WTC11 (cell line): ENCODE measurements around the gene SENP5. TPM values are rescaled to one million over a fixed set of nuclear protein-coding genes. Genes with fewer than 3 reads are reported as not detected.

ENCODE experiments used
- ATAC-seq: fragments of 200-7000 bp; cut with Tn5 transposase; 2 replicates; pipeline ENCODE4 v1.10.0; 2021; ENCODE audit warnings: mild to moderate bottlenecking, moderate library complexity
- CTCF ChIA-PET: fragments of 300-600 bp; sonication (Branson Sonifier 250); formaldehyde crosslinking; loops from one replicate; lab custom pipeline; 2021; ENCODE audit warnings: antibody characterized with exemption; lab: Charles Lee
- POLR2A ChIA-PET: fragments of 350-600 bp; sonication (Branson Sonifier 250); formaldehyde crosslinking; loops from one replicate; lab custom pipeline; 2021; ENCODE audit warnings: antibody characterized with exemption; lab: Charles Lee
- DNase-seq: peaks from one replicate; pipeline ENCODE4 v3.0.0; 2021; ENCODE audit warnings: low spot score
- H3K27ac Mint-ChIP-seq: 2 replicates; pipeline ENCODE4 v1.8.0; 2021; ENCODE audit warnings: mixed read lengths
- H3K27me3 Mint-ChIP-seq: 2 replicates; pipeline ENCODE4 v1.8.0; 2021; ENCODE audit warnings: low read depth, mild to moderate bottlenecking, moderate library complexity, mixed read lengths
- H3K36me3 Mint-ChIP-seq: 2 replicates; pipeline ENCODE4 v1.8.0; 2021; ENCODE audit warnings: mixed read lengths
- H3K4me1 Mint-ChIP-seq: 2 replicates; pipeline ENCODE4 v1.8.0; 2022; ENCODE audit warnings: mixed read lengths
- H3K4me3 Mint-ChIP-seq: 2 replicates; pipeline ENCODE4 v1.8.0; 2021; ENCODE audit warnings: mild to moderate bottlenecking, moderate library complexity, mixed read lengths
- H3K9me3 Mint-ChIP-seq: 2 replicates; pipeline ENCODE4 v1.8.0; 2021; ENCODE audit warnings: mixed read lengths
- ELF4 ChIP-seq: sonication (generic); formaldehyde crosslinking; IDR thresholded peaks from 2 replicates; pipeline ENCODE4 v1.8.1; 2022; ENCODE audit warnings: low read depth, mild to moderate bottlenecking, moderate library complexity, missing genetic modification reagents
- ETV6 ChIP-seq: sonication (generic); formaldehyde crosslinking; IDR thresholded peaks from 2 replicates; pipeline ENCODE4 v1.8.1; 2022; ENCODE audit warnings: mild to moderate bottlenecking, missing genetic modification reagents
- GTF2I ChIP-seq: fragments of 250-450 bp; sonication (Bioruptor Pico); conservative IDR thresholded peaks from 2 replicates; pipeline ENCODE4 v1.4.0; 2021; ENCODE audit warnings: mild to moderate bottlenecking
- JAZF1 ChIP-seq: fragments of 250-450 bp; sonication (Bioruptor Pico); IDR thresholded peaks from 2 replicates; pipeline ENCODE4 v1.9.0; 2021; ENCODE audit warnings: moderate library complexity, mild to moderate bottlenecking, inconsistent platforms
- NR1H2 ChIP-seq: sonication (generic); formaldehyde crosslinking; IDR thresholded peaks from 2 replicates; pipeline ENCODE4 v1.9.0; 2021; ENCODE audit warnings: mild to moderate bottlenecking, moderate library complexity, missing genetic modification reagents
- ZNF121 ChIP-seq: sonication (generic); formaldehyde crosslinking; IDR thresholded peaks from 2 replicates; pipeline ENCODE4 v1.8.0; 2023; ENCODE audit warnings: missing genetic modification reagents
- ZNF232 ChIP-seq: sonication (generic); formaldehyde crosslinking; IDR thresholded peaks from 2 replicates; pipeline ENCODE4 v1.8.0; 2022; ENCODE audit warnings: mild to moderate bottlenecking, missing genetic modification reagents
- ZNF263 ChIP-seq: sonication (generic); formaldehyde crosslinking; IDR thresholded peaks from 2 replicates; pipeline ENCODE4 v1.8.1; 2022; ENCODE audit warnings: low read depth, mild to moderate bottlenecking, moderate library complexity, missing genetic modification reagents
- ZNF317 ChIP-seq: sonication (generic); formaldehyde crosslinking; IDR thresholded peaks from 2 replicates; pipeline ENCODE4 v1.8.1; 2023; ENCODE audit warnings: low read depth, mild to moderate bottlenecking, moderate library complexity, missing genetic modification reagents, borderline replicate concordance
- ZNF416 ChIP-seq: fragments of 250-450 bp; sonication (Bioruptor Pico); IDR thresholded peaks from 2 replicates; pipeline ENCODE4 v1.9.0; 2021; ENCODE audit warnings: mild to moderate bottlenecking, inconsistent platforms
- total RNA-seq: library from RNA; stranded (reverse); gene quantifications from 3 replicates; pipeline ENCODE4 v1.2.3, GENCODE V29; 2021
- TF ChIP-seq, protein P1 (sequence below): sonication (generic); formaldehyde crosslinking; conservative IDR thresholded peaks from 2 replicates; pipeline ENCODE4 v1.8.1; 2023; ENCODE audit warnings: mild to moderate bottlenecking, low read depth, missing genetic modification reagents, moderate library complexity
- TF ChIP-seq, protein P2 (sequence below): sonication (generic); formaldehyde crosslinking; IDR thresholded peaks from 2 replicates; pipeline ENCODE4 v1.8.0; 2022; ENCODE audit warnings: mild to moderate bottlenecking, missing genetic modification reagents
- TF ChIP-seq, protein P3 (sequence below): fragments of 250-450 bp; sonication (Bioruptor Pico); IDR thresholded peaks from 2 replicates; pipeline ENCODE4 v1.9.0; 2021; ENCODE audit warnings: mild to moderate bottlenecking
- TF ChIP-seq, protein P4 (sequence below): sonication (generic); formaldehyde crosslinking; IDR thresholded peaks from 2 replicates; pipeline ENCODE4 v1.8.1; 2022; ENCODE audit warnings: low read depth, mild to moderate bottlenecking, moderate library complexity, missing genetic modification reagents, borderline replicate concordance
- TF ChIP-seq, protein P5 (sequence below): sonication (generic); formaldehyde crosslinking; IDR thresholded peaks from 2 replicates; pipeline ENCODE4 v1.8.1; 2022; ENCODE audit warnings: missing genetic modification reagents, borderline replicate concordance
- TF ChIP-seq, protein P6 (sequence below): fragments of 250-450 bp; sonication (Bioruptor Pico); IDR thresholded peaks from 2 replicates; pipeline ENCODE4 v1.8.0; 2021; ENCODE audit warnings: mild to moderate bottlenecking
- TF ChIP-seq, protein P7 (sequence below): sonication (generic); formaldehyde crosslinking; IDR thresholded peaks from 2 replicates; pipeline ENCODE4 v1.8.0; 2023; ENCODE audit warnings: missing genetic modification reagents

Gene SENP5
- total RNA-seq, 1 experiment from 2014 or later = 30.8 TPM

DNA sequence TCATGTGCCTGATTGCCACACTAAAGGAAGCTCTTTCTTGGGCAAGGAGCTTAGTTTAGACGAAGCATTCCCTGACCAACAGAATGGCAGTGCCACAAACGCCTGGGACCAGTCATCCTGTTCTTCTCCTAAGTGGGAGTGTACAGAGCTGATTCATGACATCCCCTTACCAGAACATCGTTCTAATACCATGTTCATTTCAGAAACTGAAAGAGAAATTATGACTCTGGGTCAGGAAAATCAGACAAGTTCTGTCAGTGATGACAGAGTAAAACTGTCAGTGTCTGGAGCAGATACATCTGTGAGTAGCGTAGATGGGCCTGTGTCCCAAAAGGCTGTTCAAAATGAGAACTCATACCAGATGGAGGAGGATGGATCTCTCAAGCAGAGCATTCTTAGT, 18.4 kb downstream of the SENP5 start:
- H3K9me3 Mint-ChIP-seq = no peaks in the 10 kb centered on the region

DNA sequence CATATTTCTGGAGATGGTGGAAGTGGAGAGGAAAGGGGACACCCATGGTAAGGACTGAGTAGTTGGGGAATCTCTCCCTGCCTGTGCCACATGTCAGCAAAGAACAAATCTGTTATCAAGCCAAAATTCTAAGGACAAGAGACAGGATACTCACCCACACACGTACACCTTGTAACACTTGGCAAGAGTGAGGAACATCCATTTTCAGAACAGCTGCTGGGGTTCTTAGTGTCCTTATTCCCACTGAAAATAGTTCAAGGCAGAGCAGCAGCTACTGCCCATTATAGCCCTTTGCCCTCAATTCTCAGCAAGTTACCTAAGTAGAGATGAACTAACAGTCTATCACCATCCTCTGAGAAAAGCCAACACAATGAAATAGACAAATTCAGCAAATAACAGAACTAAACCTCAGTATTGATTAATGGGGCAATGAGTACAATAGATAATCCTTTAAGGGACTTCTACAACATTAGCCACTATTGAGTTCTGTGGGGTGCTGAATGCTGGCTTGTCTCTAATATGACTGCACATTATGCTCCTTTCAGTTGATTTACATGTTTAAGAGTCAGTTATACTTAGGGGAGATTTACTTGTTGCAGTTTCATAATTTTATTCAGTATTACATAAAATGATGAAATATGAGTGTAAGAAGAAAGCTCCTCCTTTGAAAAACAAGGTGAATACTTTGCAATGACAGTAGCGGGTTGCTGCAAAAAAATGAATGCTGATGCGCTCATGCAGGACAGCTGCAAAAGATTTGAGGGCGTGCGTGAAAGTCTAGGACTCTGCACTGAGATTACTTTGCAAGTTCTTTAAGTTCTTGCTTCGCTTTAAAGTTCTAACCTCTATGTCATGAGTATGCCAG, 22.4 kb downstream of the SENP5 start:
- H3K27me3 Mint-ChIP-seq = no peaks in the 10 kb centered on the region
- ATAC-seq (no peak), DNase-seq (no peak)
- H3K9me3 Mint-ChIP-seq = no peaks in the 10 kb centered on the region
- ChIA-PET CTCF (no interaction called here), POLR2A (no interaction called here)
- TF ChIP-seq, protein P1, sequence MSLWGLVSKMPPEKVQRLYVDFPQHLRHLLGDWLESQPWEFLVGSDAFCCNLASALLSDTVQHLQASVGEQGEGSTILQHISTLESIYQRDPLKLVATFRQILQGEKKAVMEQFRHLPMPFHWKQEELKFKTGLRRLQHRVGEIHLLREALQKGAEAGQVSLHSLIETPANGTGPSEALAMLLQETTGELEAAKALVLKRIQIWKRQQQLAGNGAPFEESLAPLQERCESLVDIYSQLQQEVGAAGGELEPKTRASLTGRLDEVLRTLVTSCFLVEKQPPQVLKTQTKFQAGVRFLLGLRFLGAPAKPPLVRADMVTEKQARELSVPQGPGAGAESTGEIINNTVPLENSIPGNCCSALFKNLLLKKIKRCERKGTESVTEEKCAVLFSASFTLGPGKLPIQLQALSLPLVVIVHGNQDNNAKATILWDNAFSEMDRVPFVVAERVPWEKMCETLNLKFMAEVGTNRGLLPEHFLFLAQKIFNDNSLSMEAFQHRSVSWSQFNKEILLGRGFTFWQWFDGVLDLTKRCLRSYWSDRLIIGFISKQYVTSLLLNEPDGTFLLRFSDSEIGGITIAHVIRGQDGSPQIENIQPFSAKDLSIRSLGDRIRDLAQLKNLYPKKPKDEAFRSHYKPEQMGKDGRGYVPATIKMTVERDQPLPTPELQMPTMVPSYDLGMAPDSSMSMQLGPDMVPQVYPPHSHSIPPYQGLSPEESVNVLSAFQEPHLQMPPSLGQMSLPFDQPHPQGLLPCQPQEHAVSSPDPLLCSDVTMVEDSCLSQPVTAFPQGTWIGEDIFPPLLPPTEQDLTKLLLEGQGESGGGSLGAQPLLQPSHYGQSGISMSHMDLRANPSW (CRISPR knock-in tag) = no peak
- TF ChIP-seq ETV6 (CRISPR knock-in tag) (no peak), ELF4 (CRISPR knock-in tag) (no peak), ZNF121 (no peak)
- TF ChIP-seq, protein P2, sequence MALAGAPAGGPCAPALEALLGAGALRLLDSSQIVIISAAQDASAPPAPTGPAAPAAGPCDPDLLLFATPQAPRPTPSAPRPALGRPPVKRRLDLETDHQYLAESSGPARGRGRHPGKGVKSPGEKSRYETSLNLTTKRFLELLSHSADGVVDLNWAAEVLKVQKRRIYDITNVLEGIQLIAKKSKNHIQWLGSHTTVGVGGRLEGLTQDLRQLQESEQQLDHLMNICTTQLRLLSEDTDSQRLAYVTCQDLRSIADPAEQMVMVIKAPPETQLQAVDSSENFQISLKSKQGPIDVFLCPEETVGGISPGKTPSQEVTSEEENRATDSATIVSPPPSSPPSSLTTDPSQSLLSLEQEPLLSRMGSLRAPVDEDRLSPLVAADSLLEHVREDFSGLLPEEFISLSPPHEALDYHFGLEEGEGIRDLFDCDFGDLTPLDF (CRISPR knock-in tag) = no peak
- TF ChIP-seq, protein P3, sequence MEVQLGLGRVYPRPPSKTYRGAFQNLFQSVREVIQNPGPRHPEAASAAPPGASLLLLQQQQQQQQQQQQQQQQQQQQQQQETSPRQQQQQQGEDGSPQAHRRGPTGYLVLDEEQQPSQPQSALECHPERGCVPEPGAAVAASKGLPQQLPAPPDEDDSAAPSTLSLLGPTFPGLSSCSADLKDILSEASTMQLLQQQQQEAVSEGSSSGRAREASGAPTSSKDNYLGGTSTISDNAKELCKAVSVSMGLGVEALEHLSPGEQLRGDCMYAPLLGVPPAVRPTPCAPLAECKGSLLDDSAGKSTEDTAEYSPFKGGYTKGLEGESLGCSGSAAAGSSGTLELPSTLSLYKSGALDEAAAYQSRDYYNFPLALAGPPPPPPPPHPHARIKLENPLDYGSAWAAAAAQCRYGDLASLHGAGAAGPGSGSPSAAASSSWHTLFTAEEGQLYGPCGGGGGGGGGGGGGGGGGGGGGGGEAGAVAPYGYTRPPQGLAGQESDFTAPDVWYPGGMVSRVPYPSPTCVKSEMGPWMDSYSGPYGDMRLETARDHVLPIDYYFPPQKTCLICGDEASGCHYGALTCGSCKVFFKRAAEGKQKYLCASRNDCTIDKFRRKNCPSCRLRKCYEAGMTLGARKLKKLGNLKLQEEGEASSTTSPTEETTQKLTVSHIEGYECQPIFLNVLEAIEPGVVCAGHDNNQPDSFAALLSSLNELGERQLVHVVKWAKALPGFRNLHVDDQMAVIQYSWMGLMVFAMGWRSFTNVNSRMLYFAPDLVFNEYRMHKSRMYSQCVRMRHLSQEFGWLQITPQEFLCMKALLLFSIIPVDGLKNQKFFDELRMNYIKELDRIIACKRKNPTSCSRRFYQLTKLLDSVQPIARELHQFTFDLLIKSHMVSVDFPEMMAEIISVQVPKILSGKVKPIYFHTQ = no peak
- TF ChIP-seq, protein P4, sequence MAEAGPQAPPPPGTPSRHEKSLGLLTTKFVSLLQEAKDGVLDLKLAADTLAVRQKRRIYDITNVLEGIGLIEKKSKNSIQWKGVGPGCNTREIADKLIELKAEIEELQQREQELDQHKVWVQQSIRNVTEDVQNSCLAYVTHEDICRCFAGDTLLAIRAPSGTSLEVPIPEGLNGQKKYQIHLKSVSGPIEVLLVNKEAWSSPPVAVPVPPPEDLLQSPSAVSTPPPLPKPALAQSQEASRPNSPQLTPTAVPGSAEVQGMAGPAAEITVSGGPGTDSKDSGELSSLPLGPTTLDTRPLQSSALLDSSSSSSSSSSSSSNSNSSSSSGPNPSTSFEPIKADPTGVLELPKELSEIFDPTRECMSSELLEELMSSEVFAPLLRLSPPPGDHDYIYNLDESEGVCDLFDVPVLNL (CRISPR knock-in tag) = no peak
- H3K4me3 Mint-ChIP-seq = no peak overlapping the region
- H3K36me3 Mint-ChIP-seq = peaks cover 13% of the 10 kb centered on the region
- no peak overlapping the region for H3K27ac Mint-ChIP-seq
- H3K4me1 Mint-ChIP-seq = no peaks in the 10 kb centered on the region

More for the DNA sequence above, 18.4 kb downstream of the SENP5 start:
- ChIA-PET CTCF (no interaction called here), POLR2A (no interaction called here)
- Mint-ChIP-seq H3K36me3 (peaks cover 15% of the 10 kb centered on the region), H3K27ac (no peak overlapping the region), H3K27me3 (no peaks in the 10 kb centered on the region), H3K4me1 (no peaks in the 10 kb centered on the region), H3K4me3 (no peak overlapping the region)
- TF ChIP-seq NR1H2 = no peak
- DNase-seq (no peak), ATAC-seq (no peak)

DNA sequence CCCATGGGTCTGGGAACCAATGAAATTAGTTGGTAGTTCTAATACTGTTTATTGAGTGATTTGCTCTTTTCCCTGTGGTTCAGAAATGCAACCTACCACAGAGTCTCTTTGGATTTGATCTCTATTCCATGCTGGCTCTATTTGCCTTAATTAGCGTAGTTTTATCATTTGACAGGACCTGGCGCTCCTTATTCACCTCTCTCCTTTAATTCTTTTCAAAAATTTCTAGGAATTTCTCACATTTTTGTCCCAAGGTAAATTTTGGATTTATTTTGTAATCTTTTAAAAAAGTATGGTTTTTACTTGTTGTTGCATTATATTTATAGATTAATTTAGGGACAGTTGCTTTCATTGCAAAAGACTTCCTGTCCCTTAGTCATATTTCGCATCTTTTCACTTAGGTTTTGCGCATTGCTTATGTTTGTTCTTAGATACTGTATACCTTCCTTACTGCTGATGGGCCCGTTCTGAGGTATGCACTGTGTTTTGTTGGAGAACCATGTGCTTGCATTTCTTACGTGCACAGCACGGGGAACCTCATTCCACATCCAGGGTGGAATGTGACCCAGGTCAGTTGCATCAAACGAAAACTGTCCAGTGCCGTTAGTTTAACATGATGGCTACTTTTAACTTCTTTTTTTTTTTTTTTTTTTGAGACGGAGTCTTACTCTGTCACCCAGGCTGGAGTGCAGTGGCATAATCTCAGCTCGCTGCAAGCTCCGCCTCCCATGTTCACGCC, 27.0 kb downstream of the SENP5 start:
- no peak for DNase-seq
- H3K9me3 Mint-ChIP-seq = no peaks in the 10 kb centered on the region
- H3K27me3 Mint-ChIP-seq = no peaks in the 10 kb centered on the region
- no peak overlapping the region for H3K4me3 Mint-ChIP-seq
- no peak overlapping the region for H3K27ac Mint-ChIP-seq
- POLR2A ChIA-PET = no interaction called here
- no peak for ATAC-seq
- no peaks in the 10 kb centered on the region for H3K4me1 Mint-ChIP-seq
- CTCF ChIA-PET = no interaction called here
- H3K36me3 Mint-ChIP-seq = peaks cover 4% of the 10 kb centered on the region
- TF ChIP-seq ZNF232 (CRISPR knock-in tag) (no peak), ZNF416 (CRISPR knock-in tag) (no peak), ZNF263 (CRISPR knock-in tag) (no peak), GTF2I (no peak), JAZF1 (no peak), ZNF317 (CRISPR knock-in tag) (no peak), ZNF121 (no peak)
- TF ChIP-seq, protein P5, sequence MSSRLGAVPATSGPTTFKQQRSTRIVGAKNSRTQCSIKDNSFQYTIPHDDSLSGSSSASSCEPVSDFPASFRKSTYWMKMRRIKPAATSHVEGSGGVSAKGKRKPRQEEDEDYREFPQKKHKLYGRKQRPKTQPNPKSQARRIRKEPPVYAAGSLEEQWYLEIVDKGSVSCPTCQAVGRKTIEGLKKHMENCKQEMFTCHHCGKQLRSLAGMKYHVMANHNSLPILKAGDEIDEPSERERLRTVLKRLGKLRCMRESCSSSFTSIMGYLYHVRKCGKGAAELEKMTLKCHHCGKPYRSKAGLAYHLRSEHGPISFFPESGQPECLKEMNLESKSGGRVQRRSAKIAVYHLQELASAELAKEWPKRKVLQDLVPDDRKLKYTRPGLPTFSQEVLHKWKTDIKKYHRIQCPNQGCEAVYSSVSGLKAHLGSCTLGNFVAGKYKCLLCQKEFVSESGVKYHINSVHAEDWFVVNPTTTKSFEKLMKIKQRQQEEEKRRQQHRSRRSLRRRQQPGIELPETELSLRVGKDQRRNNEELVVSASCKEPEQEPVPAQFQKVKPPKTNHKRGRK (CRISPR knock-in tag) = no peak
- TF ChIP-seq, protein P6, sequence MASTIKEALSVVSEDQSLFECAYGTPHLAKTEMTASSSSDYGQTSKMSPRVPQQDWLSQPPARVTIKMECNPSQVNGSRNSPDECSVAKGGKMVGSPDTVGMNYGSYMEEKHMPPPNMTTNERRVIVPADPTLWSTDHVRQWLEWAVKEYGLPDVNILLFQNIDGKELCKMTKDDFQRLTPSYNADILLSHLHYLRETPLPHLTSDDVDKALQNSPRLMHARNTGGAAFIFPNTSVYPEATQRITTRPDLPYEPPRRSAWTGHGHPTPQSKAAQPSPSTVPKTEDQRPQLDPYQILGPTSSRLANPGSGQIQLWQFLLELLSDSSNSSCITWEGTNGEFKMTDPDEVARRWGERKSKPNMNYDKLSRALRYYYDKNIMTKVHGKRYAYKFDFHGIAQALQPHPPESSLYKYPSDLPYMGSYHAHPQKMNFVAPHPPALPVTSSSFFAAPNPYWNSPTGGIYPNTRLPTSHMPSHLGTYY (CRISPR knock-in tag) = no peak
- TF ChIP-seq, protein P7, sequence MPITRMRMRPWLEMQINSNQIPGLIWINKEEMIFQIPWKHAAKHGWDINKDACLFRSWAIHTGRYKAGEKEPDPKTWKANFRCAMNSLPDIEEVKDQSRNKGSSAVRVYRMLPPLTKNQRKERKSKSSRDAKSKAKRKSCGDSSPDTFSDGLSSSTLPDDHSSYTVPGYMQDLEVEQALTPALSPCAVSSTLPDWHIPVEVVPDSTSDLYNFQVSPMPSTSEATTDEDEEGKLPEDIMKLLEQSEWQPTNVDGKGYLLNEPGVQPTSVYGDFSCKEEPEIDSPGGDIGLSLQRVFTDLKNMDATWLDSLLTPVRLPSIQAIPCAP (CRISPR knock-in tag) = no peak
